IMR-90 (cell line): ENCODE results near the gene RENBP. TPM values are rescaled to one million over a fixed set of nuclear protein-coding genes. Genes with fewer than 3 reads are reported as not detected.

Experiments
- ATAC-seq: fragments of 200-7000 bp; cut with Tn5 transposase; 2 replicates; pipeline ENCODE4 v1.9.1; 2020; ENCODE audit warnings: low read depth, mild to moderate bottlenecking, moderate library complexity
- BruUV-seq: library from RNA; stranded (reverse); fragments of 400-500 nt; replicated peaks from 2 replicates; lab custom pipeline; 2021; lab: Mats Ljungman, UMichigan
- CTCF ChIA-PET: fragments of 300-600 bp; formaldehyde crosslinking; extraction: SDS; loops from one replicate; lab custom pipeline; 2021; ENCODE audit warnings: antibody characterized with exemption; lab: Yijun Ruan, JAX
- POLR2A ChIA-PET: fragments of 300-600 bp; sonication (Branson Sonifier 250); formaldehyde crosslinking; loops from one replicate; lab custom pipeline; 2022; ENCODE audit warnings: antibody characterized with exemption; ENCODE audit not compliant: unreplicated experiment; lab: Charles Lee
- DNase-seq: peaks from one replicate; pipeline ENCODE4 v3.0.0; 2013
- H2AFZ ChIP-seq: replicated peaks from 2 replicates; pipeline ENCODE3; 2013; ENCODE audit warnings: low read length, mild to moderate bottlenecking; ENCODE audit not compliant: poor library complexity
- H2AK5ac ChIP-seq: 2 replicates; pipeline ENCODE4 v1.6.1; 2013; ENCODE audit warnings: low read depth, low read length, inconsistent platforms
- H2AK9ac ChIP-seq: replicated peaks from 2 replicates; pipeline ENCODE3; 2013; ENCODE audit warnings: mild to moderate bottlenecking, low read depth, low read length, moderate library complexity; ENCODE audit not compliant: poor library complexity
- H2BK120ac ChIP-seq: 2 replicates; pipeline ENCODE4 v1.6.1; 2013; ENCODE audit warnings: low read depth, low read length, inconsistent platforms
- H2BK15ac ChIP-seq: 3 replicates; pipeline ENCODE4 v1.6.1; 2013; ENCODE audit warnings: low read depth, low read length, inconsistent platforms
- H2BK20ac ChIP-seq: 2 replicates; pipeline ENCODE4 v1.6.1; 2013; ENCODE audit warnings: low read depth, mild to moderate bottlenecking, inconsistent platforms, low read length, moderate library complexity
- H2BK5ac ChIP-seq: 2 replicates; pipeline ENCODE4 v1.6.1; 2013; ENCODE audit warnings: mild to moderate bottlenecking, low read depth, low read length, inconsistent platforms; ENCODE audit not compliant: poor library complexity, severe bottlenecking
- H3K14ac ChIP-seq: replicated peaks from 2 replicates; pipeline ENCODE4 v1.6.1; 2013; ENCODE audit warnings: low read depth, low read length, inconsistent platforms
- H3K18ac ChIP-seq: 2 replicates; pipeline ENCODE4 v1.6.1; 2013; ENCODE audit warnings: low read depth, low read length, control low read depth
- H3K23ac ChIP-seq: 2 replicates; pipeline ENCODE4 v1.6.1; 2013; ENCODE audit warnings: low read depth, low read length, inconsistent platforms
- H3K27ac ChIP-seq: 2 replicates; pipeline ENCODE4 v1.5.1; 2013; ENCODE audit warnings: mild to moderate bottlenecking, control low read depth, low read length; ENCODE audit not compliant: insufficient read depth
- H3K27me3 ChIP-seq: 2 replicates; pipeline ENCODE4 v1.6.1; 2013; ENCODE audit warnings: low read length; ENCODE audit not compliant: control insufficient read depth, insufficient read depth
- H3K36me3 ChIP-seq: 2 replicates; pipeline ENCODE4 v1.6.1; 2013; ENCODE audit warnings: low read length, mixed read lengths; ENCODE audit not compliant: control insufficient read depth, insufficient read depth
- H3K4ac ChIP-seq: 2 replicates; pipeline ENCODE4 v1.6.1; 2013; ENCODE audit warnings: low read depth, low read length, inconsistent platforms
- H3K4me1 ChIP-seq: 2 replicates; pipeline ENCODE4 v1.6.1; 2013; ENCODE audit warnings: low read length, mixed read lengths; ENCODE audit not compliant: control insufficient read depth, insufficient read depth
- H3K4me2 ChIP-seq: 2 replicates; pipeline ENCODE4 v1.6.1; 2013; ENCODE audit warnings: low read depth, mild to moderate bottlenecking, control low read depth, low read length, moderate library complexity
- H3K4me3 ChIP-seq: 2 replicates; pipeline ENCODE4 v1.5.1; 2013; ENCODE audit warnings: low read depth, mild to moderate bottlenecking, control low read depth, low read length, moderate library complexity; ENCODE audit not compliant: insufficient read depth
- H3K56ac ChIP-seq: 2 replicates; pipeline ENCODE4 v1.6.1; 2013; ENCODE audit warnings: low read length, inconsistent platforms; ENCODE audit not compliant: insufficient read depth; ENCODE audit errors: extremely low read depth
- H3K79me1 ChIP-seq, 2 experiments: 2 replicates each; pipeline ENCODE4 v1.6.1; 2013; ENCODE audit warnings: low read length in 2 of 2, inconsistent platforms in 1 of 2, low read depth in 1 of 2
- H3K9ac ChIP-seq: 2 replicates; pipeline ENCODE4 v1.6.1; 2013; ENCODE audit warnings: low read depth, low read length, control low read depth
- H3K9me1 ChIP-seq: 2 replicates; pipeline ENCODE4 v1.6.1; 2013; ENCODE audit warnings: low read length, inconsistent platforms; ENCODE audit not compliant: insufficient read depth
- H3K9me3 ChIP-seq: 2 replicates; pipeline ENCODE4 v1.6.1; 2013; ENCODE audit warnings: low read length; ENCODE audit not compliant: control insufficient read depth, insufficient read depth
- H4K20me1 ChIP-seq: 2 replicates; pipeline ENCODE4 v1.6.1; 2013; ENCODE audit warnings: low read length, inconsistent platforms; ENCODE audit not compliant: insufficient read depth
- H4K5ac ChIP-seq: 2 replicates; pipeline ENCODE4 v1.6.1; 2013; ENCODE audit warnings: mild to moderate bottlenecking, low read depth, low read length, control low read depth
- H4K8ac ChIP-seq, 2 experiments: 2 replicates each; pipeline ENCODE4 v1.6.1; 2013; ENCODE audit warnings: low read depth in 2 of 2, low read length in 2 of 2, control low read depth in 1 of 2, inconsistent platforms in 1 of 2
- H4K91ac ChIP-seq: 2 replicates; pipeline ENCODE4 v1.6.1; 2013; ENCODE audit warnings: low read depth, low read length, inconsistent platforms; ENCODE audit not compliant: insufficient read depth
- BHLHE40 ChIP-seq: fragments of 150-350 bp; IDR thresholded peaks from 2 replicates; pipeline ENCODE4 v1.6.1; 2016; ENCODE audit warnings: mild to moderate bottlenecking, low read depth, low read length
- CEBPB ChIP-seq: IDR thresholded peaks from 2 replicates; pipeline ENCODE4 v1.6.1; 2012; ENCODE audit warnings: low read depth, low read length, improper control_type of control experiment
- CHD1 ChIP-seq: IDR thresholded peaks from 2 replicates; pipeline ENCODE4 v1.6.1; 2012; ENCODE audit warnings: low read depth, low read length, improper control_type of control experiment
- FOS ChIP-seq: fragments of 150-350 bp; IDR thresholded peaks from 2 replicates; pipeline ENCODE4 v1.6.1; 2016; ENCODE audit warnings: low read depth, low read length
- MAFK ChIP-seq: IDR thresholded peaks from 2 replicates; pipeline ENCODE4 v1.6.1; 2012; ENCODE audit warnings: low read depth, low read length, improper control_type of control experiment
- MAZ ChIP-seq: IDR thresholded peaks from 2 replicates; pipeline ENCODE4 v1.6.1; 2012; ENCODE audit warnings: low read depth, mild to moderate bottlenecking, low read length, improper control_type of control experiment, moderate library complexity, borderline replicate concordance
- MXI1 ChIP-seq: IDR thresholded peaks from 2 replicates; pipeline ENCODE4 v1.6.1; 2012; ENCODE audit warnings: low read depth, mild to moderate bottlenecking, low read length, moderate library complexity, borderline replicate concordance
- NFE2L2 ChIP-seq: fragments of 150-350 bp; IDR thresholded peaks from 2 replicates; pipeline ENCODE4 v1.6.1; 2016; ENCODE audit warnings: low read depth, mild to moderate bottlenecking, low read length
- POLR2A ChIP-seq: IDR thresholded peaks from 2 replicates; pipeline ENCODE4 v1.6.1; 2012; ENCODE audit warnings: mild to moderate bottlenecking, low read depth, low read length
- RAD21 ChIP-seq: IDR thresholded peaks from 2 replicates; pipeline ENCODE4 v1.6.1; 2012; ENCODE audit warnings: low read length, improper control_type of control experiment
- RCOR1 ChIP-seq: IDR thresholded peaks from 2 replicates; pipeline ENCODE4 v1.6.1; 2012; ENCODE audit warnings: mild to moderate bottlenecking, low read length, improper control_type of control experiment; ENCODE audit not compliant: insufficient replicate concordance
- RFX5 ChIP-seq: IDR thresholded peaks from 2 replicates; pipeline ENCODE4 v1.8.0; 2012; ENCODE audit warnings: low read depth, mild to moderate bottlenecking, low read length, moderate library complexity
- SMC3 ChIP-seq: fragments of 150-350 bp; IDR thresholded peaks from 2 replicates; pipeline ENCODE4 v1.6.1; 2016; ENCODE audit warnings: low read depth, mild to moderate bottlenecking, antibody characterized with exemption, low read length, moderate library complexity
- WGBS, 2 experiments: methylation state at CpG; one replicate each; pipeline versions ENCODE4 v1.1.5 to v1.1.7; 2013; ENCODE audit warnings: missing lambda C conversion rate in 2 of 2; ENCODE audit not compliant: insufficient read length in 1 of 2; ENCODE audit errors: extremely low coverage in 2 of 2; 5-methylcytosine and 5-hydroxymethylcytosine counted together
- dilution Hi-C: fragments of 300-500 bp; cut with HindIII; formaldehyde crosslinking; loops from one replicate; pipeline ENCODE4 v1.14.3; 2018; ENCODE audit warnings: low sequenced_read_pairs; ENCODE audit not compliant: unreplicated experiment
- in situ Hi-C: fragments of 300-500 bp; cut with MboI; formaldehyde crosslinking; loops from 3 replicates; pipeline ENCODE4 v1.14.3; 2019; ENCODE audit warnings: low sequenced_read_pairs, inconsistent platforms, mixed read lengths
- intact Hi-C: fragments of 100-400 bp; cut with micrococcal nuclease; formaldehyde crosslinking; loops from 2 replicates; pipeline ENCODE4 v1.10.0; 2022
- polyA plus RNA-seq, 3 experiments: library from polyadenylated mRNA; depleted of rRNA; stranded (reverse); fragments of >200 nt; gene quantifications; 2 replicates each; pipeline ENCODE4 v1.2.3, GENCODE V29; 2012; ENCODE audit warnings: low replicate concordance in 1 of 3
- total RNA-seq: library from RNA; depleted of rRNA; stranded (reverse); fragments of >200 nt; gene quantifications from 2 replicates; pipeline ENCODE4 v1.2.3, GENCODE V29; 2012
- TF ChIP-seq, protein P1 (sequence below): conservative IDR thresholded peaks from 2 replicates; pipeline ENCODE4 v1.5.1; 2012; ENCODE audit warnings: mild to moderate bottlenecking, low read depth, low read length, improper control_type of control experiment
- TF ChIP-seq, protein P2 (sequence below): fragments of 150-350 bp; IDR thresholded peaks from 2 replicates; pipeline ENCODE4 v1.6.1; 2017; ENCODE audit warnings: mild to moderate bottlenecking, antibody characterized with exemption, low read length, low read depth
- TF ChIP-seq, protein P3 (sequence below): fragments of 150-350 bp; IDR thresholded peaks from 2 replicates; pipeline ENCODE4 v1.6.1; 2016; ENCODE audit warnings: low read depth, mild to moderate bottlenecking, low read length, moderate library complexity, borderline replicate concordance

The RENBP gene
- total and polyA plus RNA-seq, 2 of the 4 experiments (the other 2 are of a cell fraction) = 0.15 to 0.18 TPM

DNA sequence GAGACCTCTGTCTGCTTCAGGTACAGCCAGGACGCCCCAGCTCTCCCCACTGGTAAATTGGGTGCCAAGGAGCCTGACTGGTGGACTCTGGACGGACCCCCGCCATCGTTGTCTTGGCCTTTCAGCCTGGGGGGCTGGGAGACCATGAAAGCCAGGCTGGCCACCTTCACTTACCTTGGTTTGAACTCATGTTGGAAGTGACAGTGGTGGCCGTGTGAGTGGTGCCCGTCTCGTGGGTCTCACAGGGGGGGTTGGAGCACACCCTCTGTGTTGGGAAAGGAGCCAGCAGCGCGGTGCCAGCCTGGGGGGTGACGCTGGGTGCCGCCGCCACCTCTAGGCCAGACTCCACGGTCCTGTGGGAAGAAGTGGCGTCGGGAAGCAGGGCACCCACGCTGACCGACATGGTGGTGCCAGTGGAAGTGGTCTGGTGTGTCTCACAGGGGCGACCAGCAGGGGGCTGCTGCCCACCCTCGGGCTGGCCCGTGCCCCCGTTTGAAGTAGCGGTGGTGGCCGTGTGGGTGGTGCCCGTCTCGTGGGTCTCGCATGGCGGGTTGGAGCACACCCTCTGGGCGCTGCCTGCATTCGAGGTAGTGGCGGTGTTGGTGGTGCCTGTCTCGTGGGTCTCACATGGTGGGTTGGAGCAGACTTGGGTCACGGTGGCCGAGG is 9.6 kb upstream of the RENBP start:
- H4K5ac ChIP-seq = no peak overlapping the region
- H3K14ac ChIP-seq = no peak overlapping the region
- peak overlapping the region; percentile 45 for H2AK9ac ChIP-seq
- no peak overlapping the region for H3K9ac ChIP-seq
- peaks cover 79% of the 10 kb centered on the region for H3K36me3 ChIP-seq
- no peak overlapping the region for H4K91ac ChIP-seq
- H2BK20ac ChIP-seq = no peak overlapping the region
- no peak overlapping the region for H3K4ac ChIP-seq
- ChIA-PET POLR2A (no interaction called here), CTCF (no interaction called here)
- ATAC-seq (no peak), DNase-seq (no peak)
- no peak overlapping the region for H2AK5ac ChIP-seq
- no peak for TF ChIP-seq RCOR1
- no peak for TF ChIP-seq CHD1
- TF ChIP-seq CEBPB = no peak
- TF ChIP-seq, protein P1, sequence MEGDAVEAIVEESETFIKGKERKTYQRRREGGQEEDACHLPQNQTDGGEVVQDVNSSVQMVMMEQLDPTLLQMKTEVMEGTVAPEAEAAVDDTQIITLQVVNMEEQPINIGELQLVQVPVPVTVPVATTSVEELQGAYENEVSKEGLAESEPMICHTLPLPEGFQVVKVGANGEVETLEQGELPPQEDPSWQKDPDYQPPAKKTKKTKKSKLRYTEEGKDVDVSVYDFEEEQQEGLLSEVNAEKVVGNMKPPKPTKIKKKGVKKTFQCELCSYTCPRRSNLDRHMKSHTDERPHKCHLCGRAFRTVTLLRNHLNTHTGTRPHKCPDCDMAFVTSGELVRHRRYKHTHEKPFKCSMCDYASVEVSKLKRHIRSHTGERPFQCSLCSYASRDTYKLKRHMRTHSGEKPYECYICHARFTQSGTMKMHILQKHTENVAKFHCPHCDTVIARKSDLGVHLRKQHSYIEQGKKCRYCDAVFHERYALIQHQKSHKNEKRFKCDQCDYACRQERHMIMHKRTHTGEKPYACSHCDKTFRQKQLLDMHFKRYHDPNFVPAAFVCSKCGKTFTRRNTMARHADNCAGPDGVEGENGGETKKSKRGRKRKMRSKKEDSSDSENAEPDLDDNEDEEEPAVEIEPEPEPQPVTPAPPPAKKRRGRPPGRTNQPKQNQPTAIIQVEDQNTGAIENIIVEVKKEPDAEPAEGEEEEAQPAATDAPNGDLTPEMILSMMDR = no peak
- TF ChIP-seq NFE2L2 = no peak
- no peak for TF ChIP-seq MAZ
- no peak for TF ChIP-seq FOS
- no peak for TF ChIP-seq POLR2A
- TF ChIP-seq, protein P2, sequence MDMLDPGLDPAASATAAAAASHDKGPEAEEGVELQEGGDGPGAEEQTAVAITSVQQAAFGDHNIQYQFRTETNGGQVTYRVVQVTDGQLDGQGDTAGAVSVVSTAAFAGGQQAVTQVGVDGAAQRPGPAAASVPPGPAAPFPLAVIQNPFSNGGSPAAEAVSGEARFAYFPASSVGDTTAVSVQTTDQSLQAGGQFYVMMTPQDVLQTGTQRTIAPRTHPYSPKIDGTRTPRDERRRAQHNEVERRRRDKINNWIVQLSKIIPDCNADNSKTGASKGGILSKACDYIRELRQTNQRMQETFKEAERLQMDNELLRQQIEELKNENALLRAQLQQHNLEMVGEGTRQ = no peak
- no peak for TF ChIP-seq MXI1
- TF ChIP-seq RFX5 = no peak
- TF ChIP-seq, protein P3, sequence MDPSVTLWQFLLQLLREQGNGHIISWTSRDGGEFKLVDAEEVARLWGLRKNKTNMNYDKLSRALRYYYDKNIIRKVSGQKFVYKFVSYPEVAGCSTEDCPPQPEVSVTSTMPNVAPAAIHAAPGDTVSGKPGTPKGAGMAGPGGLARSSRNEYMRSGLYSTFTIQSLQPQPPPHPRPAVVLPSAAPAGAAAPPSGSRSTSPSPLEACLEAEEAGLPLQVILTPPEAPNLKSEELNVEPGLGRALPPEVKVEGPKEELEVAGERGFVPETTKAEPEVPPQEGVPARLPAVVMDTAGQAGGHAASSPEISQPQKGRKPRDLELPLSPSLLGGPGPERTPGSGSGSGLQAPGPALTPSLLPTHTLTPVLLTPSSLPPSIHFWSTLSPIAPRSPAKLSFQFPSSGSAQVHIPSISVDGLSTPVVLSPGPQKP = no peak
- no peak for TF ChIP-seq MAFK
- no peak for TF ChIP-seq BHLHE40
- no peak for TF ChIP-seq SMC3
- no peak for TF ChIP-seq RAD21
- no peaks in the 10 kb centered on the region for H3K9me3 ChIP-seq
- no TSS peak for BruUV-seq
- dilution Hi-C loops (no loop called here), intact Hi-C loops (loop anchor here (1.0 kb wide), 1 partner anchor 190 kb away; the partner anchor contains the start of gene PLXNB3), in situ Hi-C loops (no loop called here)
- H3K9me1 ChIP-seq = no peaks in the 10 kb centered on the region
- no peak overlapping the region for H3K56ac ChIP-seq
- H4K8ac ChIP-seq = no peak overlapping the region
- no peak overlapping the region for H3K27ac ChIP-seq
- peaks cover 4% of the 10 kb centered on the region for H3K4me1 ChIP-seq
- H3K4me3 ChIP-seq = no peak overlapping the region
- H2BK5ac ChIP-seq = no peak overlapping the region
- H3K23ac ChIP-seq = no peak overlapping the region
- H2BK120ac ChIP-seq = no peak overlapping the region
- WGBS, 2 experiments = 81% methylated on average over 4 of the region's 33 CpGs; no CpG with 5 or more reads in 1 of the 2 experiments
- peaks cover 0 to 6% of the 10 kb centered on the region in 2 experiments; a peak in 2 of 4 replicates for H3K79me1 ChIP-seq
- H4K20me1 ChIP-seq = no peaks in the 10 kb centered on the region
- H2AFZ ChIP-seq = no peak overlapping the region
- no peaks in the 10 kb centered on the region for H3K27me3 ChIP-seq
- no peak overlapping the region for H3K18ac ChIP-seq
- no peak overlapping the region for H2BK15ac ChIP-seq
- no peak overlapping the region for H3K4me2 ChIP-seq
